Bone marrow (tissue), 2 donors: ENCODE results near the gene GATC.
"Not testable (repeated sequence)": the region's sequence is repeated elsewhere in the genome, so short reads cannot be mapped to it uniquely, and the experiment has no call there.

Source experiments
- DNase-seq, 2 donors: peaks; one replicate each; lab custom pipeline; 2025; lab: John Stamatoyannopoulos, UW

The GATC gene

GRCh38 chr12:120437735-120438494 lies 8.3 kb upstream of the GATC start, which contains the start of gene COX6A1:
Gene COX6A1 (plus strand): TSS chr12:120438113. CDS start chr12:120438127, 14 bp downstream.
- peak; percentile 72 to 97 for DNase-seq

GRCh38 chr12:120438495-120439198 lies 7.6 kb upstream of the GATC start:
- no peak for DNase-seq

DNA sequence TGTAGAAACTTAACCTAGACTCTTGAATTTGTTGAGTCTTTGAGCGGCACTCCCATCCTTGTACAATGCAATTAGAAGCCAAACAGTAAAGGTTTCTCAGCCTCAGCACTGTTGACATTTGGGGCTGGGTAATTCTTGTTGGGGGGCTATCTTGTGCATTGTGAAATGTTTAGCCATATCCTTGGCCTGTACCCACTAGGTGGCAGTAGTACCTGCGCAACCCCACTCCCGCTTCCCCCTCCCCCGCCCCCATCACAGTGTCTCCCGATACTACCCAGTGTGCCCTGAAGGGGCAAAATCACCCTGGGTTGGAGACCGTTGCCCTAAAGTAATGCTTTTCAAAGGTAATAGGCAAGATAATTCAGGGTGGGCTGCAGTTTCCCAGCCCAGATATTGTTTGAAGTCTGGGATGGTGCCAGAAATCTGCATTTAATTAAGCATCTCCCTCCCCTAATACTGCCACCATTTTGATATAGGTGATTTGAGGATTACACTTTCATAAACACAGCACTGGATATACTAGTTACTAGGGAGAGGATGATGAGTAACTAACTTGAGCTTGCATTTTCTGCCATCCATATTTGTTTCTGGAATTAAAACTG lies 6.5 kb upstream of the GATC start:
- peak; percentile 19 to 73 for DNase-seq

DNA sequence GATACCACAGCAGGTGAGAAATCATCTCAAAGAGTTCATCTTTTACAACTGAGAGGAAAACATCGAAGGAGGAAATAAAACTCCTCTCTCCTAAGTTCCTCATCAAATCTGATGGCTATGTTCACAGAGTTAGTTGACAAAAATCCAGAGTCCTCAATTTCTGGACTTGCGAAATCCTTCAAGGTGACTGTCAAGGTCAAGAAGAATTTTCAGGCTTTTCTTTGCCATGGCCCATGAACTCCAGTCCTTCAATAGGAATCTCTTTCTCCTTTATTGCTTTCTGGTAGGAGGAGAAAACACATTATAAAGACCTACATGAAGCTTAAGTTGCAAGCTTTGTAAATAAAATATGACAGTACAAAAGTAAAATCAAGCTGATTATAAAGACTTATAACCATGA lies 1.6 kb upstream of the GATC start:
- no peak for DNase-seq

DNA sequence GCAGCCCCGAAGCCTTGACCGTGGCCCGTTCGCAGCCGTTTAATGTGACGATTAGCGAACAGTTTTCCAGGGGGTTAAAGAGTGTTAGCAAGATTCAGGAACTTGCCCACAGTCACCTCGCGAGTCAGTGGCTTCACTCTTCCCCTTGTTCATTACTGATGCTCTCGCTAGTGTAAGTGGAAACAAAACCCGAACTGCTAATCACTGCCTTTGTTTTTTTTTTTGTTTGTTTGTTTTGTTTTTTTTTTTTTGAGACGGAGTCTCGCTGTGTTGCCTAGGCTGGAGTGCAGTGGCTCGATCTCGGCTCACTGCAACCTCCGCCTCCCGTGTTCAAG lies 567 bp downstream of the GATC start:
- DNase-seq, result not testable (repeated sequence)

GRCh38 chr12:120447992-120448391 lies 1.7 kb downstream of the GATC start:
- DNase-seq, result no peak

- not testable (repeated sequence) for DNase-seq
Measured at GRCh38 chr12:120452524-120452923, 6.3 kb downstream of the GATC start.

DNA sequence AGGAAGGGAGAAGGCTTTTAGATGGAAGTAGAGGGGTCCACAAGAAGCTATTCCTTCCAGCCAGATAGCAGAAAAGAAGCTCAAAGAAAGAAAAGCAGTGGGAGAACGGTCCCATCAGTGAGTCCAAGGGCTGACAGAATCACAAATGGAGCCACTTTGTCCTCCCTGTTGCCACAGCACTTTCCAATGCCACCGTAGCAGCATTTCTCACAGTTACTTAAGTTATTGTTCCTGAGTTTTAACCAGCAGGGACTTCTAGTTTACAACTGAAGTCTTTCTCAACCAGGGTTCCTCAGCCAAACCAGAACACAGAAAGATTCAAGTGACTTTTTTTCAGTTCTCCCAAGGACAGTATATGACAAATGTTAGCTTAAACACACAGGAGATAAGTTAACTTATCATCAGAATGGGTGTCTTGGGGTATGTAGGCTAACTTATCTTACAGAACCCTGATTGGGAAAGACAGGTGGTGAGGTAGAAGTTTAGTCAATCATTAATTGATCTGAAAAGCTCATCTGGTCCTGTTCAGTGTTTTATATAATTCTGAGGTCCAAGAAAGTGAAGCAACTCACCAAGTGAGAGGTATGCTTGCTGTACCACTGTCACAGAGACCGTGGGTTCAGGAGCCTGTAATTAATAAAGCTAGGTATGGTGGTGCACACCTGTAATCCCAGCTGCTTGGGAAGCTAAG lies 7.0 kb downstream of the GATC start:
- no peak for DNase-seq

DNA sequence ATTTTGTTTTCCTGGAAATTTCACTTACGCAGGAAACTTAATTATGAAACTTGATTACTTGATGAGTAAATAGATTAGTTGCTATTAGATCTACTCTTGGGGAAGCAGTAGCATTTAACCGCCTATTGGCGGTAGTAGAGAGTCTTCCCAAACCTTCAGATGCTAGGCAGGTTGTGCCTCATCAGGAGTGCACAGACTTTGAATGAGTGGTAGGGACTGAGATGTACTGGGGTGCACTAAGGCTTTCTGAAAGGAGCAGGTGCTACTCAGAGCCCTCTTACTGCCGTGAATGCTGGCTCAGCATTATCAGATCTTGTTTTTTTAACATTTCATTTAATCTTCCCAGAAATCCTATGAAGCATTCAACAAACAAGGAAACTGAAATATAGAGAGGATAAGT lies 7.7 kb downstream of the GATC start:
- DNase-seq, result peak in 1 of 2 donors; percentile 33

GRCh38 chr12:120455302-120455701 lies 9.1 kb downstream of the GATC start:
- no peak for DNase-seq

DNA sequence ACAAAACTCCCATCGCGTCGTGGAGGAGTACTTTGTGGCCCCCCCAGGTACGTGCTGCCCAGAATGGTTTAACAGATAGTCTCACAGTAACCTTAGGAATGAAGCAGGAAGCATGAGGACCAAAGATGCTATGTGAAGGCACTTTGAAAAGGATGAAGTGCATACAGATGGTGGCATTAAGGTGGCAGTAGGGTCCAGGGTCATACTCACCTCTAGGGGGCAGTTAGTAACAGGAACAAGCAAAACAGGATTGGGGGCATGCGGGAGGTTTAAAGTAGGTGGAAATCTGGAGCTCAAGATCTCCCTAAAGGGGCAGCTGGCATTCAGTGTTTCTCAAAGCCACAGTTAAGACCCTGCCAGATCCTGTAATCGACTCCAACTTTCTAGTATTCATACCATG lies 10.9 kb downstream of the GATC start:
- DNase-seq, result no peak

DNA sequence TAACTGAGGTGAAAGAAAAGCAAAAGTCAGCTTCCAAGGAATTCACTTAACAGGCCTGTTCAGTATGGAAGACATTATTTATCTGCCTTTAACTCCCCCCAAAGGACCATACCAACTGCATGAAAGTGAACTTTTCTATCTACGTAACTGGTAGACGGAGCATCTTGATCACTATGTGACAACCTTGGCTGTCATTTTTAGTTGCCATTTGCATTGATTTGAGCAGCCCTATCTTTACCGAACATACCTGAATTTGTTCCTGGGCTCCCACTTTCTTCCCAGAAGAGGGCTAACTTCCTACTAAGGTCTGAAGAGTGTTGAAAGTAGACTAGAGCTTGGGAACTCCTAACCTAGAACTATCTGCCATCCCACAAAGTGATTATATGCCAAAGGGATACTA lies 13.9 kb downstream of the GATC start:
- no peak for DNase-seq

- DNase-seq, result no peak
Measured at GRCh38 chr12:120462099-120462640, 15.9 kb downstream of the GATC start.

DNA sequence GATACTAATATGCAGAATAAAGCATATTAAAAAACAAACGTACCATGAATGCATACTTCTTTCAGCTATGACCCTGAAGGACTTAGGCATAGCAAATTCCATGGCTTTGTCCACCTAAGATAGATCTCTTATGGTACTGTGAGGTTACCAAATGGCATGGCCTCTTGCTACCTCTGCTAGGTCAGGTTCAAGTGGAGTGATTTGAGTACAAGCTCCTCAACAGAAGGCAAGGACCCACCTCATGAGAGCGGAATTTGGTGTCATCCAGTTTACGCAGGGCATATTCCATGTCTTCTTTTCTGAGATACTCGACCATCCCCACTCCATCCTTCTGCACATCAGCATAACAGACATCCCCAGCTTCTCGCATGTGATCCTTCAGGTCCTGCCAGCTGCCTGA lies 17.5 kb downstream of the GATC start:
- no peak for DNase-seq

- no peak for DNase-seq
Measured at GRCh38 chr12:120465756-120466155, 19.5 kb downstream of the GATC start.

- DNase-seq, result peak; percentile 1 to 45
Measured at GRCh38 chr12:120466560-120467315, 20.5 kb downstream of the GATC start.

DNA sequence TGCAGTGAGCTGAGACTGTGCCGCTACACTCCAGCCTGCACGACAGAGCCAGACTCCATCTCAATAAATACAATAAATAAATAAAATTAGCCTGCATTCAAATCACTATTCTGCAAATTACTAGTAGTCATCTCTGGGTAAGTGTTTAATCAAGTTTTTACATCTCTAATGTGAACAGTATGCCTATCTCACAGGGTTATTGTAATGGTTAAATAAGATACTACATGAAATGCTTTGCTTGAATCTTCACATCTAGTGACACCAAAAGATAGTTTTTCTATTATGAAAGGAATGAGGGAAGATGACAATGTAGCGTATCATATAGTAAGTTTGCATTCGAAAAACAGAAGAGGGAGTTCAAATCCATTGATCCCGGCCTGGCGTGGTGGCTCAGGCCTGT lies 21.2 kb downstream of the GATC start:
- DNase-seq, result no peak

DNA sequence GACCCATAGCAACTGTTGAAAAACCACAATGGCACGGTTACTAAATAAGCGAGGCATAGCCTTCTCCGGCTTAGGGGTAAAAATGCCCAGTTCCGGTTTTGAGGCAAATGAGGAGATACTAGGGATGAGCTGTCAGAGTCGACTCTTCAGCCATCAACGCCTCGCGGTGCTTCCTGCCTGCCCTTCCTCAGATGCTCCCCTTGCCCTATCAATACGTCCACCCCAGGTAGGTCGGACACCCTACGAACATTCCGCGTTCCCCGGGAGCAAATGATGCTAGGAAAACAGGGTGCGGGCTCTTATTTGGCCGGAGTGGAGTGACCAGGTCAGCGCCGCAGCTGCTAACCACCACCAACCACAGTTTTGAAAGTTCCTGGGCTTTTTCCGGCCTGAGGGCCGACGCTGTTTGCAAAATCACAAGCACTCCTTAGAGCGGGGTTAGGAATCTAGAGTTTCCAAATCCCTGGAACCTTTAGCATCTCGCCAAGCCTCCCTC lies 22.1 kb downstream of the GATC start:
- DNase-seq, result peak in 1 of 2 donors; percentile 45

GRCh38 chr12:120468821-120469449 lies 22.7 kb downstream of the GATC start:
- peak in 1 of 2 donors; percentile 45 for DNase-seq

DNA sequence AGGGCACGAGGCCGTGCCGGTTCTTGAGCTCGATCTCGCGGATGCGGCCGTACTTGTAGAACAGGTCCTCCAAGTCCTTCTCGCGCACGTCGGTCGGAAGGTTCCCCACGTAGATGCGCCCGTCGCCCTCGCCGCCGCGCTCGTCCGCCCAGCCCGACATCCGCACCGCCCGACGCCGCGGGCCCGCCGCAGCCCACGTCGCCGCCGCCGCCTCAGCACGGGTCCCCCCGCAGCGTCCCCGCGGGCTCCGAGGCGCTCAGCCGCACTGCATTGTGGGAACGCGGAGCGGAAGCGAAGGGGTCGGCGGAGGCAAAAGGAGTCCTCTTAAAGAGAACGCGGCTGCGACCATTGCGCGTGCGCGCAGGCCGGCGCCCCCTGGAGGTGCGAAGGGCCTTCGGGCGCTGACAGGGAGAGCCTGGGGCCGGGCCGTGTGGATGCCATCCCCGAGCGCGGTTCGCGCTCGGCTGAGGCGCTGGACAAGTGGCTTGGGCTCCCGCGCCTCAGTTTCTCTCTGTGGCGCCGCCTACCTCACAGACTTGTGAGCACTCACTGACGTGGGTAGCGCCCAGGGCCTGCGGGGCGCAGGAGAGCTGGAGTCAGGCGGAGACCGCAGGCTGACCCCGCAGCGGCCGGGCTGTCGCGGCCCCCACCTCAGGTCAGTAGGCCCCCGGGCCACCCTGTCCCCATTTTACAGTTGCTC lies 23.4 kb downstream of the GATC start, which contains the start of gene SRSF9:
Gene SRSF9 (minus strand): TSS at position 299 of the 700 bp plus-strand sequence. CDS start 139 bp downstream, at position 160.
- DNase-seq, result peak; percentile 84 to 90
